SK-N-SH (cell line): ENCODE measurements around the gene HTRA3. TPM values are rescaled to one million over a fixed set of nuclear protein-coding genes. Genes with fewer than 3 reads are reported as not detected.

Source experiments
- CTCF ChIA-PET: fragments of 300-600, 350-600 bp; formaldehyde crosslinking; extraction: SDS; loops from one replicate; lab custom pipeline; 2021; lab: Yijun Ruan, JAX
- POLR2A ChIA-PET: fragments of 350-600 bp; sonication (Branson Sonifier 250); formaldehyde crosslinking; extraction: SDS; loops from one replicate; lab custom pipeline; 2020; ENCODE audit warnings: antibody characterized with exemption, inconsistent platforms; lab: Yijun Ruan, JAX
- DNase-seq: peaks from one replicate; pipeline ENCODE4 v3.0.0; 2012
- H2AFZ ChIP-seq: fragments of 200-600 bp; sonication (generic); 2 replicates; pipeline ENCODE4 v1.8.1; 2016; ENCODE audit warnings: antibody characterized with exemption, mild to moderate bottlenecking, low read depth
- H3F3A ChIP-seq: fragments of 200-600 bp; sonication (generic); replicated peaks from 2 replicates; pipeline ENCODE3; 2016; ENCODE audit warnings: antibody characterized with exemption, mild to moderate bottlenecking; ENCODE audit not compliant: insufficient read depth
- H3K27ac ChIP-seq, 2 experiments: fragments of 200-500 bp in 1 of 2; fragments of 200-600 bp in 1 of 2; sonication (Bioruptor generic) in 1 of 2; sonication (generic), shearing (Covaris generic) in 1 of 2; 2 replicates each; pipeline versions ENCODE4 v1.5.1 to v1.6.1; 2014 to 2016; ENCODE audit warnings: low read depth in 2 of 2, inconsistent platforms in 1 of 2, low read length in 1 of 2, mild to moderate bottlenecking in 1 of 2, mixed read lengths in 1 of 2
- H3K27me3 ChIP-seq: fragments of 200-600 bp; sonication (generic), shearing (Covaris generic); 2 replicates; pipeline ENCODE4 v1.6.1; 2016; ENCODE audit warnings: mixed run types; ENCODE audit not compliant: insufficient read depth
- H3K36me3 ChIP-seq, 2 experiments: fragments of 200-500 bp in 1 of 2; fragments of 200-600 bp in 1 of 2; sonication (Bioruptor generic) in 1 of 2; sonication (generic) in 1 of 2; replicated peaks in 1 of 2; 2 replicates each; pipeline versions ENCODE3 to v1.5.1; 2014 to 2016; ENCODE audit warnings: low read length in 1 of 2, mild to moderate bottlenecking in 1 of 2; ENCODE audit not compliant: insufficient read depth in 2 of 2, control insufficient read depth in 1 of 2
- H3K4me1 ChIP-seq, 2 experiments: fragments of 200-500 bp in 1 of 2; fragments of 200-600 bp in 1 of 2; sonication (Bioruptor generic) in 1 of 2; sonication (generic), shearing (Covaris generic) in 1 of 2; 2 replicates each; pipeline versions ENCODE4 v1.5.1 to v1.6.1; 2014 to 2016; ENCODE audit warnings: low read depth in 1 of 2, low read length in 1 of 2, mixed run types in 1 of 2; ENCODE audit not compliant: insufficient read depth in 2 of 2, control insufficient read depth in 1 of 2
- H3K4me2 ChIP-seq: fragments of 200-600 bp; sonication (generic), shearing (Covaris generic); 2 replicates; pipeline ENCODE4 v1.6.1; 2017; ENCODE audit warnings: mixed run types
- H3K4me3 ChIP-seq, 2 experiments: fragments of 200-500 bp in 1 of 2; fragments of 200-600 bp in 1 of 2; sonication (Bioruptor generic) in 1 of 2; sonication (generic), shearing (Covaris generic) in 1 of 2; 2 replicates each; pipeline versions ENCODE4 v1.5.1 to v1.8.1; 2014 to 2016; ENCODE audit warnings: low read depth in 2 of 2, inconsistent platforms in 1 of 2, low read length in 1 of 2, mild to moderate bottlenecking in 1 of 2, mixed read lengths in 1 of 2, moderate library complexity in 1 of 2
- H3K79me2 ChIP-seq: fragments of 200-600 bp; sonication (generic); 2 replicates; pipeline ENCODE4 v1.8.1; 2017; ENCODE audit warnings: mild to moderate bottlenecking; ENCODE audit not compliant: insufficient read depth
- H3K9ac ChIP-seq: fragments of 200-600 bp; sonication (generic); 2 replicates; pipeline ENCODE4 v1.6.1; 2017; ENCODE audit warnings: mixed run types
- H3K9me2 ChIP-seq: fragments of 200-600 bp; sonication (generic); 2 replicates; pipeline ENCODE4 v1.6.1; 2017; ENCODE audit warnings: mixed run types
- H3K9me3 ChIP-seq: fragments of 200-600 bp; sonication (generic); 2 replicates; pipeline ENCODE4 v1.6.1; 2017; ENCODE audit warnings: mixed run types, mild to moderate bottlenecking, moderate library complexity
- H4K20me1 ChIP-seq: fragments of 200-600 bp; sonication (generic); 2 replicates; pipeline ENCODE4 v1.6.1; 2017; ENCODE audit warnings: mild to moderate bottlenecking, mixed run types; ENCODE audit not compliant: insufficient read depth
- CHD2 ChIP-seq: fragments of 150-350 bp; IDR thresholded peaks from 2 replicates; pipeline ENCODE4 v1.6.1; 2018; ENCODE audit warnings: low read length; ENCODE audit not compliant: partially characterized antibody
- EZH2phosphoT487 ChIP-seq: fragments of 200-600 bp; sonication (generic); IDR thresholded peaks from 2 replicates; pipeline ENCODE4 v1.6.1; 2017; ENCODE audit warnings: low read depth, mixed run types, mild to moderate bottlenecking, antibody characterized with exemption, moderate library complexity, borderline replicate concordance
- FOXJ3 ChIP-seq: sonication (generic); formaldehyde crosslinking; IDR thresholded peaks from 2 replicates; pipeline ENCODE4 v1.5.1; 2020; ENCODE audit warnings: mild to moderate bottlenecking, missing genetic modification reagents
- GABPA ChIP-seq: IDR thresholded peaks from 2 replicates; pipeline ENCODE4 v1.4.0; 2012; ENCODE audit warnings: low read depth, mild to moderate bottlenecking
- MAX ChIP-seq: IDR thresholded peaks from 2 replicates; pipeline ENCODE4 v1.4.0; 2012; ENCODE audit warnings: low read depth
- MEF2A ChIP-seq: IDR thresholded peaks from 2 replicates; pipeline ENCODE4 v1.4.0; 2012; ENCODE audit warnings: low read depth, borderline replicate concordance
- MXI1 ChIP-seq: IDR thresholded peaks from 2 replicates; pipeline ENCODE4 v1.6.1; 2012; ENCODE audit warnings: mild to moderate bottlenecking, low read depth, low read length, improper control_type of control experiment
- NFIC ChIP-seq: IDR thresholded peaks from 2 replicates; pipeline ENCODE4 v1.4.0; 2012; ENCODE audit warnings: borderline replicate concordance
- PBX3 ChIP-seq: IDR thresholded peaks from 2 replicates; pipeline ENCODE4; 2012
- POLR2AphosphoS5 ChIP-seq: IDR thresholded peaks from 2 replicates; pipeline ENCODE4 v1.6.1; 2012; ENCODE audit warnings: low read depth, low read length
- RAD21 ChIP-seq: IDR thresholded peaks from 2 replicates; pipeline ENCODE4 v1.6.1; 2012; ENCODE audit warnings: mild to moderate bottlenecking, low read length
- RCOR1 ChIP-seq: fragments of 150-350 bp; IDR thresholded peaks from 2 replicates; pipeline ENCODE4 v1.6.1; 2017; ENCODE audit warnings: antibody characterized with exemption, low read length
- RXRA ChIP-seq: IDR thresholded peaks from 2 replicates; pipeline ENCODE4 v1.4.0; 2012; ENCODE audit warnings: low read depth, mild to moderate bottlenecking, borderline replicate concordance
- SIN3A ChIP-seq: IDR thresholded peaks from 2 replicates; pipeline ENCODE4 v1.6.1; 2012; ENCODE audit warnings: low read depth, mild to moderate bottlenecking, low read length, moderate library complexity, borderline replicate concordance
- SMC3 ChIP-seq: IDR thresholded peaks from 2 replicates; pipeline ENCODE4 v1.6.1; 2012; ENCODE audit warnings: low read depth, low read length, improper control_type of control experiment
- USF1 ChIP-seq: IDR thresholded peaks from 2 replicates; pipeline ENCODE4 v1.4.0; 2012; ENCODE audit warnings: low read depth, borderline replicate concordance
- USF2 ChIP-seq: fragments of 150-350 bp; IDR thresholded peaks from 2 replicates; pipeline ENCODE4 v1.6.1; 2017; ENCODE audit warnings: antibody characterized with exemption, low read length, low read depth, borderline replicate concordance
- YY1 ChIP-seq: IDR thresholded peaks from 2 replicates; pipeline ENCODE4 v1.4.0; 2012; ENCODE audit warnings: low read depth, mild to moderate bottlenecking
- ZBTB33 ChIP-seq: IDR thresholded peaks from 2 replicates; pipeline ENCODE4 v1.4.0; 2012; ENCODE audit warnings: low read depth, borderline replicate concordance
- WGBS: methylation state at CpG from one replicate; pipeline ENCODE4 v1.1.6; 2017; ENCODE audit warnings: low lambda C conversion rate; 5-methylcytosine and 5-hydroxymethylcytosine counted together
- polyA plus RNA-seq, 3 experiments: library from polyadenylated mRNA; depleted of rRNA; stranded (reverse); fragments of >200 nt; gene quantifications; 2 replicates each; pipeline ENCODE4 v1.2.3, GENCODE V29; 2012

Gene HTRA3
- polyA plus RNA-seq, 1 of the 3 experiments (the other 2 are of a cell fraction), result 0.05 TPM

GRCh38 chr4:8333726-8334460 is 64.3 kb downstream of the HTRA3 start:
- Histone ChIP-seq H3K27ac (no peak overlapping the region), H3K27me3 (no peaks in the 10 kb centered on the region), H3K4me3 (no peak overlapping the region), H2AFZ (no peak overlapping the region), H3K9me3 (0 out of 2 replicates have a peak, but pooled peaks cover 4% of the 10 kb centered on the region), H3K36me3 (no peaks in the 10 kb centered on the region), H3K4me2 (no peak overlapping the region), H3K79me2 (no peaks in the 10 kb centered on the region), H3K4me1 (peaks cover 0 to 13% of the 10 kb centered on the region in 2 experiments; a peak in 1 of 4 replicates), H3F3A (no peaks in the 10 kb centered on the region), H3K9ac (no peak overlapping the region), H3K9me2 (no peaks in the 10 kb centered on the region), H4K20me1 (no peaks in the 10 kb centered on the region)
- TF ChIP-seq MEF2A, result no peak
- TF ChIP-seq RXRA, result no peak
- no peak for TF ChIP-seq USF1
- TF ChIP-seq MAX, result no peak
- TF ChIP-seq PBX3, result no peak
- TF ChIP-seq ZBTB33, result no peak
- no peak for TF ChIP-seq FOXJ3 (CRISPR knock-in tag)
- no peak for TF ChIP-seq NFIC
- no peak for TF ChIP-seq SMC3
- TF ChIP-seq CHD2, result no peak
- TF ChIP-seq SIN3A, result no peak
- TF ChIP-seq GABPA, result no peak
- TF ChIP-seq POLR2AphosphoS5, result no peak
- TF ChIP-seq RAD21, result no peak
- no peak for TF ChIP-seq MXI1
- TF ChIP-seq EZH2phosphoT487, result no peak
- TF ChIP-seq RCOR1, result no peak
- no peak for TF ChIP-seq YY1
- TF ChIP-seq USF2, result no peak
- DNase-seq, result no peak
- ChIA-PET POLR2A (no interaction called here), CTCF (interaction anchor here (0.9 to 1.2 kb wide), 3 partner anchors 69 to 91 kb away, joined by 3 to 4 read pairs (median 3); no protein-coding TSS in a partner anchor)
- 58% methylated on average over 13 of the region's 14 CpGs for WGBS
